GM12875 (cell line): ENCODE data around the gene IPO9.

Experiments used
- H3K4me3 ChIP-seq: one replicate; pipeline ENCODE4 v1.5.1; 2011; ENCODE audit warnings: low read depth, low read length, control low read depth
- TF ChIP-seq, protein P1 (sequence below): IDR thresholded peaks from 2 replicates; pipeline ENCODE4 v1.5.1; 2011; ENCODE audit warnings: low read depth, mild to moderate bottlenecking, control low read depth, inconsistent platforms, low read length, moderate library complexity, borderline replicate concordance; ENCODE audit not compliant: insufficient read depth

Gene IPO9

DNA sequence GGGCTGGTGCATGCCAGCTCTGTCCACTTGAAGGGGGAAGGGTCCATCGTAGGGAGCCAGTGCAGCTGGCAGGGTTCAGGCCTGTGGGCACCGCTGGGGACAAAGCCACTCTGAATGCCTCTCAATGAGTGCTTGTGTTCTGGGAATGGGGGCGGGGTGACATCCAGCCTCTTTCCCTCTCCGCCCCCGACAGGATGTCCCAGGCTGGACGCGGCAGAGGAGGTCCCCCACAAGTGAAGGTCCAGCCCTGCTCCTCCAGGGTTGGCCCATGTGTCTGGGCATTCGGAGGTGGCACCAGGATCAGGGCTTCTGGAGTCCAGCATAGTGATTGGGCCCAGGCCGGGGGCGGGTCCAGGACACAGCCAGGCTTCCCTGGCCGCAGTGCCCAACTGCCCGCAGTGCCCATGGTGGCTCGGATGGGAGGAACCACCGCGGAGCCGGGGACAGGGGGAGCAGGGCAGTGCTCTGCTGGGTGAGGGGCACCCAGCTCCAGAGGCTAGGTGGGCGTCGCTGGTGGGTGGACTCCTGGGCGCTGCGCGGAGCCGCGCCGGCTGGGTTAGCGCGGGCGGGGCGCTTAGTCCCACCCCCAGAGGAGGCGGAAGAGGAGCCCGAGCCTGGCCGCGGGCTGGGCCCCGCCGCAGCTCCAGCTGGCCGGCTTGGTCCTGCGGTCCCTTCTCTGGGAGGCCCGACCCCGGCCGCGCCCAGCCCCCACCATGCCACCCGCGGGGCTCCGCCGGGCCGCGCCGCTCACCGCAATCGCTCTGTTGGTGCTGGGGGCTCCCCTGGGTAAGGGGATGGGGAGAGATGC, 59.5 kb downstream of the IPO9 start, which contains the start of gene SHISA4:
SHISA4 (plus strand) TSS at position 617 of the 808 bp plus-strand sequence; CDS start at position 714, 97 bp downstream.
- no peak within 1 kb of the TSS for H3K4me3 ChIP-seq
- TF ChIP-seq, protein P1, sequence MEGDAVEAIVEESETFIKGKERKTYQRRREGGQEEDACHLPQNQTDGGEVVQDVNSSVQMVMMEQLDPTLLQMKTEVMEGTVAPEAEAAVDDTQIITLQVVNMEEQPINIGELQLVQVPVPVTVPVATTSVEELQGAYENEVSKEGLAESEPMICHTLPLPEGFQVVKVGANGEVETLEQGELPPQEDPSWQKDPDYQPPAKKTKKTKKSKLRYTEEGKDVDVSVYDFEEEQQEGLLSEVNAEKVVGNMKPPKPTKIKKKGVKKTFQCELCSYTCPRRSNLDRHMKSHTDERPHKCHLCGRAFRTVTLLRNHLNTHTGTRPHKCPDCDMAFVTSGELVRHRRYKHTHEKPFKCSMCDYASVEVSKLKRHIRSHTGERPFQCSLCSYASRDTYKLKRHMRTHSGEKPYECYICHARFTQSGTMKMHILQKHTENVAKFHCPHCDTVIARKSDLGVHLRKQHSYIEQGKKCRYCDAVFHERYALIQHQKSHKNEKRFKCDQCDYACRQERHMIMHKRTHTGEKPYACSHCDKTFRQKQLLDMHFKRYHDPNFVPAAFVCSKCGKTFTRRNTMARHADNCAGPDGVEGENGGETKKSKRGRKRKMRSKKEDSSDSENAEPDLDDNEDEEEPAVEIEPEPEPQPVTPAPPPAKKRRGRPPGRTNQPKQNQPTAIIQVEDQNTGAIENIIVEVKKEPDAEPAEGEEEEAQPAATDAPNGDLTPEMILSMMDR = no peak

DNA sequence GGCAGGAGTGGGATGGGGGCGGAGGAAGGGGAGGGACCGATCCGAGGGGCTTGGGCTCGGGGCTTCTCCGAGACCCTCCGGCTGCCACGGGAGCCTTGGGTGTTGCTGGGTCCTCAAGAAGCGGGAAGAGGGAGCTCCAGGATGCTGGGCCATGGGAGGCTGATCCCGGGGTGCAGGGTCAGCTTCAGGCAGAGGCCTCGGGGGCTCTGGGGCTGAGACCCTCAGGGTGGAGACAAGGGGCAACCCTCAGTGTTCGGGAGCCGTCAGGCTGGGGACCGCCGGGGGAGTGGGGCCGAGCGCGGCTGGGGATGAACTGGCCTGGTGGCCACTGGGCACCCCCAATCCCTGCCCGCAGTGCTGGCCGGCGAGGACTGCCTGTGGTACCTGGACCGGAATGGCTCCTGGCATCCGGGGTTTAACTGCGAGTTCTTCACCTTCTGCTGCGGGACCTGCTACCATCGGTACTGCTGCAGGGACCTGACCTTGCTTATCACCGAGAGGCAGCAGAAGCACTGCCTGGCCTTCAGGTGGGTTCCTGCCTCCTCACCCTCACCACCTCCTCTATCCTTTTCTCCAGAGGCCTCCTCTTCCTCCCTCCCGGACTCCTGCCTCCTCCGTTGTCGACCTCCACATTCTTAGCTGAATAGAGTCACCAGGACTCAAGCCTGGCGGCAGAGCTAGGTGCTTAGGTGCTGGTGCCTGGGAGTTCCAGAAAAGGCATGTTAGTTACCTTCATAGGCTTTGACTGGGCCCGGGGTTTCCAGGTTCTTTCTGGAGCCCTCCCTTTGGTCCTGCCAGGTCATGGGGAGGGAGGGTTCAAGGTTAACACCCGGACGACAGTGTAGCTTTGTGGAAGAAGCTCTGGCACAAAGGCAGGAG, 60.4 kb downstream of the IPO9 start:
- no peak overlapping the region for H3K4me3 ChIP-seq
- TF ChIP-seq, protein P1 = no peak

DNA sequence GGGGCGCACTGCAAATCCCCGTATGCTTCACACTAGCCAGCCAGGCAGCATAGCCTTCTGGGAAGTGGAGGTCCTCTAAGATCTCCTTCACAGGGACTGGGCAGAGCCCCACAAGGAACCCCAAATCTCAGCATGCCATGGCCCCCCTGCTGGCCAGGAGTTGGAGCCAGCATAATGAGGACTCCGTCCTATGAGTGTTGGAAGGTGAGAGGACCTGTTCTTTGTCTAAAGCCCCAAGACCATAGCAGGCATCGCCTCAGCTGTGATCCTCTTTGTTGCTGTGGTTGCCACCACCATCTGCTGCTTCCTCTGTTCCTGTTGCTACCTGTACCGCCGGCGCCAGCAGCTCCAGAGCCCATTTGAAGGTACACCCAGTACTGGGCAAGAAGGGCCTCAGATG, 61.3 kb downstream of the IPO9 start:
- no peak overlapping the region for H3K4me3 ChIP-seq
- TF ChIP-seq, protein P1 = no peak

DNA sequence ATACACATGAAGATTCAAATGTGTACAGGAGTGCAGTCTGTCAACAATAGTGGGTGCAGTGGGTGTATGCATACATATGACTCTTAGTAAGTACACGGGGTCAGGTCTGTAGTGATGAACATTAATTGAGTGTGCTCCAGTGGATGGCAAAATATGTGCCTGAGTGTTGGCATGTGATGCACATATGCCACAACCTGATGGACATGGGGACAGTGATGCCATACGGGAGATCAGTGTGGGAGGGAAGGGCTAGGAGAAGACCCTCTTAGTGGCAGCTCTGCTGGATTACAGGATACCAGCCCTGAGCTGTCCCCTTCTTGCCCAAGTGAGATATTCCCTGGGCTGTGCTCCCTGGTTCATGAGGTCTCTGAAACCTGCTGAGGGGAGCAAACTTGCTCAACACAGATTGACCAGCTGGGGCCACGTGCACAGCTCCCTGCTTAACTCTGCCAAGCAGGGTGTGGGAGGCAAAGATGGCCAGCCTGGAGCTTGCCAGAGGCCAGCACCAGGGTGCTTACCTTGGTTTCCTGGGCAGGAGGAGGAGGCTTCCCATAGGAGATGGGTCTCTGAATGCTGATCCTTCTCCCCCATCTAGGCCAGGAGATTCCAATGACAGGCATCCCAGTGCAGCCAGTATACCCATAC, 62.0 kb downstream of the IPO9 start:
- TF ChIP-seq, protein P1 = no peak
- H3K4me3 ChIP-seq = no peak overlapping the region

- H3K4me3 ChIP-seq = no peak overlapping the region
- TF ChIP-seq, protein P1 = no peak
Measured at GRCh38 chr1:201891451-201892045, 62.6 kb downstream of the IPO9 start.

- no peak overlapping the region for H3K4me3 ChIP-seq
- TF ChIP-seq, protein P1 = no peak
Measured at GRCh38 chr1:201892211-201892610, 63.3 kb downstream of the IPO9 start.
